ENCODE measurements around the gene OSBPL5.

GRCh38 chr11:3170044-3170755 is 5.1 kb upstream of the OSBPL5 start:
- TF ChIP-seq, protein P1, sequence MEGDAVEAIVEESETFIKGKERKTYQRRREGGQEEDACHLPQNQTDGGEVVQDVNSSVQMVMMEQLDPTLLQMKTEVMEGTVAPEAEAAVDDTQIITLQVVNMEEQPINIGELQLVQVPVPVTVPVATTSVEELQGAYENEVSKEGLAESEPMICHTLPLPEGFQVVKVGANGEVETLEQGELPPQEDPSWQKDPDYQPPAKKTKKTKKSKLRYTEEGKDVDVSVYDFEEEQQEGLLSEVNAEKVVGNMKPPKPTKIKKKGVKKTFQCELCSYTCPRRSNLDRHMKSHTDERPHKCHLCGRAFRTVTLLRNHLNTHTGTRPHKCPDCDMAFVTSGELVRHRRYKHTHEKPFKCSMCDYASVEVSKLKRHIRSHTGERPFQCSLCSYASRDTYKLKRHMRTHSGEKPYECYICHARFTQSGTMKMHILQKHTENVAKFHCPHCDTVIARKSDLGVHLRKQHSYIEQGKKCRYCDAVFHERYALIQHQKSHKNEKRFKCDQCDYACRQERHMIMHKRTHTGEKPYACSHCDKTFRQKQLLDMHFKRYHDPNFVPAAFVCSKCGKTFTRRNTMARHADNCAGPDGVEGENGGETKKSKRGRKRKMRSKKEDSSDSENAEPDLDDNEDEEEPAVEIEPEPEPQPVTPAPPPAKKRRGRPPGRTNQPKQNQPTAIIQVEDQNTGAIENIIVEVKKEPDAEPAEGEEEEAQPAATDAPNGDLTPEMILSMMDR (IDR thresholded peaks at IDR 0.05): no peak
- TF ChIP-seq POLR2AphosphoS5 (IDR thresholded peaks at IDR 0.05): no peak
- TF ChIP-seq POLR2A (IDR thresholded peaks at IDR 0.05): no peak
